Fibroblast of lung (primary cell): Measurements from ENCODE around the gene TOPAZ1.

Experiments used
- EZH2 ChIP-seq: IDR thresholded peaks from 2 replicates; pipeline ENCODE4 v1.5.1; 2012; ENCODE audit warnings: low read length, control low read depth, mild to moderate bottlenecking; ENCODE audit errors: missing control alignments
- TF ChIP-seq, protein P1 (sequence below), 2 donors: IDR thresholded peaks in 1 of 2; conservative IDR thresholded peaks in 1 of 2; 1 replicate in 1 of 2; 2 replicates in 1 of 2; pipeline ENCODE4 v1.5.1; 2011 to 2012; ENCODE audit warnings: low read length in 2 of 2, control low read depth in 1 of 2, inconsistent platforms in 1 of 2, low read depth in 1 of 2, mild to moderate bottlenecking in 1 of 2

DNA sequence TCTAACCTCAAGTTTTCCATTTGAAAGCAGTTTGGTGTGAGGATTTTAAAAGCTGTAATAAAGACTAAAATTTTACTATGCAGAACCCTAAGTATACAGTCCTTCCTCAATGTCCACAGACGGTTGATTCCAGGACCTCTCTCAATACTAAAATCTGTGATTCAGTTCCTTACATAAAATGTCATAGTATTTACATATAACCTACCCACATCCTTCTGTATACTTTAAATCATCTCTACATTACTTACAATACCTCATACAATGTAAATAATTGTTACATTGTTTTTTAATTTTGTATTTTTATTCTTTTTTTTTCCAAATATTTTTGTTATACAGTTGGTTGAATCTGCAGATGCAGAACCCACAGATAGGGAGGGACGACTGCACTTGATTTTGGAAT lies 2.8 kb upstream of the TOPAZ1 start:
- TF ChIP-seq, protein P1, sequence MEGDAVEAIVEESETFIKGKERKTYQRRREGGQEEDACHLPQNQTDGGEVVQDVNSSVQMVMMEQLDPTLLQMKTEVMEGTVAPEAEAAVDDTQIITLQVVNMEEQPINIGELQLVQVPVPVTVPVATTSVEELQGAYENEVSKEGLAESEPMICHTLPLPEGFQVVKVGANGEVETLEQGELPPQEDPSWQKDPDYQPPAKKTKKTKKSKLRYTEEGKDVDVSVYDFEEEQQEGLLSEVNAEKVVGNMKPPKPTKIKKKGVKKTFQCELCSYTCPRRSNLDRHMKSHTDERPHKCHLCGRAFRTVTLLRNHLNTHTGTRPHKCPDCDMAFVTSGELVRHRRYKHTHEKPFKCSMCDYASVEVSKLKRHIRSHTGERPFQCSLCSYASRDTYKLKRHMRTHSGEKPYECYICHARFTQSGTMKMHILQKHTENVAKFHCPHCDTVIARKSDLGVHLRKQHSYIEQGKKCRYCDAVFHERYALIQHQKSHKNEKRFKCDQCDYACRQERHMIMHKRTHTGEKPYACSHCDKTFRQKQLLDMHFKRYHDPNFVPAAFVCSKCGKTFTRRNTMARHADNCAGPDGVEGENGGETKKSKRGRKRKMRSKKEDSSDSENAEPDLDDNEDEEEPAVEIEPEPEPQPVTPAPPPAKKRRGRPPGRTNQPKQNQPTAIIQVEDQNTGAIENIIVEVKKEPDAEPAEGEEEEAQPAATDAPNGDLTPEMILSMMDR (conservative IDR thresholded peaks at IDR 0.05 in 1 of 2, IDR thresholded peaks at IDR 0.05 in 1 of 2; ENCODE audit: low read depth in 1 of 2, low read length in 2 of 2): no peak
- no peak for TF ChIP-seq EZH2
